ENCODE results near the gene ZNF343.
"Not testable (repeated sequence)": the region's sequence is repeated elsewhere in the genome, so short reads cannot be mapped to it uniquely, and the experiment has no call there.

The ZNF343 gene

GRCh38 chr20:2515203-2515602, 6.5 kb upstream of the ZNF343 start:
- ChIA-PET CTCF (interaction anchor here (1.2 kb wide), 1 partner anchor 9 kb away, joined by 6 read pairs; no protein-coding TSS in a partner anchor), POLR2A (ENCODE audit: low non-redundant PET) (no interaction called here)
- no peak for DNase-seq (ENCODE audit: low spot score)
- H3K27ac ChIP-seq, result no peak overlapping the region
- TF ChIP-seq CTCF (conservative IDR thresholded peaks at IDR 0.05; ENCODE audit: low read depth), result no peak

- DNase-seq (ENCODE audit: low spot score), result no peak
- no peak for TF ChIP-seq CTCF (conservative IDR thresholded peaks at IDR 0.05; ENCODE audit: low read depth)
- ChIA-PET POLR2A (ENCODE audit: low non-redundant PET) (no interaction called here), CTCF (interaction anchor here (0.7 to 1.2 kb wide), 2 partner anchors 11 to 12 kb away, joined by 3 to 5 read pairs; no protein-coding TSS in a partner anchor)
- H3K27ac ChIP-seq, result no peak overlapping the region
These were observed 1.1 kb upstream of the ZNF343 start for GRCh38 chr20:2509794-2510193.

GRCh38 chr20:2509468-2509781, 710 bp upstream of the ZNF343 start:
- no peak for TF ChIP-seq CTCF (conservative IDR thresholded peaks at IDR 0.05; ENCODE audit: low read depth)
- ChIA-PET CTCF (interaction anchor here (0.6 to 2.6 kb wide), 4 partner anchors 11 to 430 kb away, joined by 3 to 7 read pairs (median 4); no protein-coding TSS in a partner anchor), POLR2A (ENCODE audit: low non-redundant PET) (no interaction called here)
- H3K27ac ChIP-seq, result peak overlapping the region; percentile 76
- no peak for DNase-seq (ENCODE audit: low spot score)

- ChIA-PET POLR2A (ENCODE audit: low non-redundant PET) (interaction anchor here (0.8 to 1.2 kb wide), 2 partner anchors 15 to 1288 kb away, joined by 3 to 13 read pairs; partner anchors contain the start of gene CDC25B), CTCF (interaction anchor here (0.6 to 2.6 kb wide), 3 partner anchors 14 to 300 kb away, joined by 4 to 7 read pairs (median 7); no protein-coding TSS in a partner anchor)
- peak; percentile 50 for DNase-seq (ENCODE audit: low spot score)
- TF ChIP-seq CTCF (conservative IDR thresholded peaks at IDR 0.05; ENCODE audit: low read depth), result no peak
- peak overlapping the region; percentile 76 for H3K27ac ChIP-seq
These were observed 662 bp downstream of the ZNF343 start for GRCh38 chr20:2507875-2508630.

- ChIA-PET CTCF (interaction anchor here (0.6 to 2.6 kb wide), 3 partner anchors 14 to 300 kb away, joined by 4 to 7 read pairs (median 7); no protein-coding TSS in a partner anchor), POLR2A (ENCODE audit: low non-redundant PET) (interaction anchor here (0.8 to 1.2 kb wide), 2 partner anchors 15 to 1289 kb away, joined by 3 to 13 read pairs; partner anchors contain the start of gene CDC25B)
- no peak for DNase-seq (ENCODE audit: low spot score)
- H3K27ac ChIP-seq, result peak overlapping the region; percentile 76
- no peak for TF ChIP-seq CTCF (conservative IDR thresholded peaks at IDR 0.05; ENCODE audit: low read depth)
These were observed 1.3 kb downstream of the ZNF343 start for GRCh38 chr20:2507464-2507863.

GRCh38 chr20:2506426-2506825, 2.3 kb downstream of the ZNF343 start:
- H3K27ac ChIP-seq; CTCF ChIA-PET; POLR2A ChIA-PET (ENCODE audit: low non-redundant PET); DNase-seq (ENCODE audit: low spot score): not testable (repeated sequence)

- CTCF ChIA-PET; POLR2A ChIA-PET (ENCODE audit: low non-redundant PET); DNase-seq (ENCODE audit: low spot score); H3K27ac ChIP-seq: not testable (repeated sequence)
These were observed 3.9 kb downstream of the ZNF343 start for GRCh38 chr20:2504803-2505202.

GRCh38 chr20:2502808-2503384, 5.8 kb downstream of the ZNF343 start:
- CTCF ChIA-PET; POLR2A ChIA-PET (ENCODE audit: low non-redundant PET); DNase-seq (ENCODE audit: low spot score); H3K27ac ChIP-seq: not testable (repeated sequence)
